Body of pancreas (tissue), 4 donors: Measurements from ENCODE around the gene ODF2. TPM values are rescaled to one million over a fixed set of nuclear protein-coding genes. Genes with fewer than 3 reads are reported as not detected.
"Not testable (repeated sequence)": the region's sequence is repeated elsewhere in the genome, so short reads cannot be mapped to it uniquely, and the experiment has no call there.

Experiments used
- ATAC-seq: fragments of 150-250 bp; one replicate; pipeline ENCODE4 v1.9.1; 2016
- DNase-seq, 4 donors: peaks; one replicate each; pipeline ENCODE4 v3.0.0-alpha.2; 2019
- H3K27ac ChIP-seq, 4 donors: fragments of 200-600 bp; sonication (generic); 1 replicate in 3 of 4; 2 replicates in 1 of 4; pipeline versions ENCODE4 v1.5.1 to v1.6.1; 2016 to 2019; ENCODE audit warnings: mild to moderate bottlenecking in 1 of 4, mixed read lengths in 1 of 4, moderate library complexity in 1 of 4
- H3K27me3 ChIP-seq, 2 donors: fragments of 200-600 bp; sonication (generic); one replicate each; pipeline ENCODE4 v1.6.0; 2016; ENCODE audit warnings: mild to moderate bottlenecking in 1 of 2
- H3K36me3 ChIP-seq, 2 donors: fragments of 200-600 bp; sonication (generic); replicated peaks in 1 of 2; 2 replicates each; pipeline ENCODE4 v1.5.1; 2016; ENCODE audit warnings: low read depth in 2 of 2; ENCODE audit not compliant: insufficient read depth in 1 of 2
- H3K4me1 ChIP-seq: fragments of 200-600 bp; sonication (generic); one replicate; pipeline ENCODE4 v1.6.0; 2016
- H3K4me3 ChIP-seq, 2 donors: fragments of 200-600 bp; sonication (generic); 1 replicate in 1 of 2; 2 replicates in 1 of 2; pipeline ENCODE4 v1.5.1; 2016 to 2019
- H3K9me3 ChIP-seq, 3 donors: fragments of 200-600 bp; sonication (generic); 1 replicate in 2 of 3; 2 replicates in 1 of 3; pipeline ENCODE4 v1.5.1; 2016
- POLR2A ChIP-seq, 3 donors: fragments of 450-650 bp; IDR thresholded peaks; one replicate each; pipeline ENCODE4 v1.6.1; 2016; ENCODE audit warnings: antibody characterized with exemption in 3 of 3, mild to moderate bottlenecking in 2 of 3
- WGBS, 2 donors: methylation state at CpG; one replicate each; pipeline ENCODE4 v1.1.5; 2017; 5-methylcytosine and 5-hydroxymethylcytosine counted together
- intact Hi-C: fragments of 100-400 bp; cut with DNase I; formaldehyde crosslinking; loops from one replicate; pipeline ENCODE4 v1.15.1; 2023
- total RNA-seq, 2 donors: library from RNA; depleted of rRNA; stranded (reverse); fragments of >200 nt; gene quantifications; one replicate each; pipeline ENCODE4 v1.1.0, GENCODE V29; 2016
- TF ChIP-seq, protein P1 (sequence below), 7 experiments: fragments of 450-650 bp in 4 of 7; fragments of 200-600 bp in 3 of 7; sonication (generic) in 3 of 7; IDR thresholded peaks; one replicate each; pipeline ENCODE4 v1.5.1; 2016 to 2019; ENCODE audit warnings: antibody characterized with exemption in 7 of 7

Gene ODF2
- total RNA-seq, 2 donors from 2014 or later = 14.3 to 23.4 TPM

DNA sequence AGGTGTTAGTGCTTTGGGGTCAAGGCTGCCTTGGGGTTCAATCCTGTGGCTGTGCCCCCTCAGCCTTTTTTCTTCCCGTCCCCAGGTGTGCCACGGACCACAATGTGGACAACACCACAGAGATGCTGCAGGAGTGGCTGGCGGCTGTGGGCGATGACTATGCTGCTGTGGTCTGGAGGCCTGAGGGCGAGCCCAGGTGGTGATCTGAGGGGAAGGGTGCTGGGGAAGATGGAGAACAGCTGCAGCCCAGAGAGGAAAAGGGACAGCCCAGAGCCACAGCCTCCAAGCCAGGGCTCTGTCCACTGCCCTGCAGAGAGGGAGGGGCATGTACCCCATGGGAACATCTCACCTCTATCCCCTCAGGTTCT lies 33.0 kb upstream of the ODF2 start:
- Histone ChIP-seq H3K36me3 (no peaks in the 10 kb centered on the region), H3K27me3 (no peaks in the 10 kb centered on the region), H3K27ac (no peak overlapping the region), H3K4me3 (no peak overlapping the region), H3K9me3 (no peaks in the 10 kb centered on the region), H3K4me1 (peaks cover 21% of the 10 kb centered on the region)
- intact Hi-C loops = no loop called here
- TF ChIP-seq, protein P1, sequence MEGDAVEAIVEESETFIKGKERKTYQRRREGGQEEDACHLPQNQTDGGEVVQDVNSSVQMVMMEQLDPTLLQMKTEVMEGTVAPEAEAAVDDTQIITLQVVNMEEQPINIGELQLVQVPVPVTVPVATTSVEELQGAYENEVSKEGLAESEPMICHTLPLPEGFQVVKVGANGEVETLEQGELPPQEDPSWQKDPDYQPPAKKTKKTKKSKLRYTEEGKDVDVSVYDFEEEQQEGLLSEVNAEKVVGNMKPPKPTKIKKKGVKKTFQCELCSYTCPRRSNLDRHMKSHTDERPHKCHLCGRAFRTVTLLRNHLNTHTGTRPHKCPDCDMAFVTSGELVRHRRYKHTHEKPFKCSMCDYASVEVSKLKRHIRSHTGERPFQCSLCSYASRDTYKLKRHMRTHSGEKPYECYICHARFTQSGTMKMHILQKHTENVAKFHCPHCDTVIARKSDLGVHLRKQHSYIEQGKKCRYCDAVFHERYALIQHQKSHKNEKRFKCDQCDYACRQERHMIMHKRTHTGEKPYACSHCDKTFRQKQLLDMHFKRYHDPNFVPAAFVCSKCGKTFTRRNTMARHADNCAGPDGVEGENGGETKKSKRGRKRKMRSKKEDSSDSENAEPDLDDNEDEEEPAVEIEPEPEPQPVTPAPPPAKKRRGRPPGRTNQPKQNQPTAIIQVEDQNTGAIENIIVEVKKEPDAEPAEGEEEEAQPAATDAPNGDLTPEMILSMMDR (IDR thresholded peaks at IDR 0.05) = no peak
- no peak for TF ChIP-seq POLR2A (IDR thresholded peaks at IDR 0.05)
- 89 to 92% methylated on average over 4 to 5 of the region's 5 CpGs for WGBS, 2 donors
- ATAC-seq (no peak), DNase-seq (no peak)

DNA sequence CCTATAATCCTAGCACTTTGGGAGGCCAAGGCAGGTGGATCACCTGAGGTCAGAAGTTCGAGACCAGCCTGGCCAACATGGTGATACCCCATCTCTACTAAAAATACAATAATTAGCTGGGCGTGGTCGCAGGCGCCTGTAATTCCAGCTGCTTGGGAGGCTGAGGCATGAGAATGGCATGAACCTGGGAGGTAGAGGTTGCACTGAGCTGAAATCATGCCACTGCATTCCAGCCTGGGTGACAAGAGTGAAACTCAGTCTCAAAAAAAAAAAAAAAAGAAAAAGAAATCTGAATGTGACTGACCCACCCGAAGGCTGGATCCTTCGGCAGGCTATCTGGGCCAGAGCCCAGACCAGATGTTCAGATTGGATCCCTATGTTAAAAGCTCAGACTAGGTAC lies 32.5 kb upstream of the ODF2 start:
- H3K4me1 ChIP-seq = peaks cover 21% of the 10 kb centered on the region
- H3K27me3 ChIP-seq, H3K27ac ChIP-seq, ATAC-seq, H3K36me3 ChIP-seq, H3K9me3 ChIP-seq, H3K4me3 ChIP-seq, DNase-seq, intact Hi-C loops: not testable (repeated sequence)
- WGBS, 2 donors = 81 to 92% methylated on average over 6 of the region's 6 CpGs

DNA sequence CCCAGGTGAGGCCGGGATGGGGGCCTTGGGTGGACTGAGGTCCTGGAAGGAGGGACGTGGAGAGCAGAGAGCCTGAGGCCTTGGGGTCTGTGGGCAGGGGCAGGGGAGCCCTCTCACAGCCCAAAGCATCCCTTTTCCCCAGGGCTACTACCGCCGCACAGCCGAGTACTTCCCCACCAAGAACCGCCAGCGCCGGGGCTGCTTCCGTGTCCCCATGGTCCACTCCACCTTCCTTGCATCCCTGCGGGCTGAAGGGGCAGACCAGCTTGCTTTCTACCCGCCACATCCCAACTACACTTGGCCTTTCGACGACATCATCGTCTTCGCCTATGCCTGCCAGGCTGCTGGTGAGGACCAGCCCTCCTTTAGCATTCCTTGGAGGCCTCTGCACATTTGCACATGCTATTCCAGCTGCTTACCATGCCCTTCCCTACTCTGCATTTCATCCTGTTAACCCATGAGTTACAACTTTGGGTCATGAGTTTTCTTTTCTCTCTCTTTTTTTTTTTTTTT lies 31.5 kb upstream of the ODF2 start:
- intact Hi-C loops = no loop called here
- no peak for DNase-seq
- Histone ChIP-seq H3K36me3 (no peaks in the 10 kb centered on the region), H3K4me3 (no peak overlapping the region), H3K9me3 (no peaks in the 10 kb centered on the region), H3K27me3 (no peaks in the 10 kb centered on the region), H3K4me1 (peaks cover 15% of the 10 kb centered on the region), H3K27ac (no peak overlapping the region)
- WGBS, 2 donors = 89 to 94% methylated on average over 14 to 15 of the region's 15 CpGs
- TF ChIP-seq, protein P1 (IDR thresholded peaks at IDR 0.05) = no peak
- no peak for TF ChIP-seq POLR2A (IDR thresholded peaks at IDR 0.05)
- no peak for ATAC-seq

DNA sequence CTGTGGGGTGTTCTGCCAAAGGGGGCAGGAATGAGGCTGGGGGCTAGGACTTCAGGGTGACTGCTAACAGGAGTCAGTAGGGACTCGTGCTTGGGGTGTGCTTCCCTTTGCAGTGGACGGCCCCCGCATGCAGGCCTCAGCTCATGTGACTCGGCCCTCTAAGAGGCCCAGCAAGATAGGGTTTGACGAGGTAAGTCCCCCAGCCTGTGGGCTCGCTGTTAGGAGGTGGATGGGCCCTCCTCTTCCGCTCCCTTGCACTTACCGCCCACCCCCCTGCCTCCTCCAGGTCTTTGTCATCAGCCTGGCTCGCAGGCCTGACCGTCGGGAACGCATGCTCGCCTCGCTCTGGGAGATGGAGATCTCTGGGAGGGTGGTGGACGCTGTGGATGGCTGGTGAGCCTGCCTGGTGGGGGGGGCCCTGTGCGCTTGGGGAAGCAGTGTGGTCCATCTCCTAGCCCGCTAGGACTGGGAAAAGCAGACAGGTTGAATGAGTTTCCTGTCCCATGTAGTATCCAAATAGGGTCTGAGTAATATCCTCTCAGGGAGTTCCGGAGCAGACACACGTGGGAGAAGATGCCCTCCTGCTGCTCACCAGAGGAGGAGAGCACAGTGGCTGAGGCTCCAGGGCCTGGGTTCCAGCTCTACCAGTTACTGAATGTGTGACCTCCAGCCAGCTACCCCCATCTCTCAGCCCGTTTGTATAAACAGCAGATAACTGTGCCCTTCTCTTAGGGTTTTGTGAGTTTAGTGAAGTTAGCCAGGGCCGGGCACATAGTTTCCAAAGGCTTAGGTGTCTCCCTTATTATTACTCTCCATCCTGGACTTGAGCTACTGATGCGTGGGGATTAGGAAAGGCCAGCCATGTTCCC lies 26.9 kb upstream of the ODF2 start:
- DNase-seq = no peak
- no peak for ATAC-seq
- no peaks in the 10 kb centered on the region for H3K27me3 ChIP-seq
- H3K36me3 ChIP-seq = no peaks in the 10 kb centered on the region
- WGBS, 2 donors = 83 to 91% methylated on average over 14 to 22 of the region's 22 CpGs
- H3K27ac ChIP-seq = no peak overlapping the region
- no peaks in the 10 kb centered on the region for H3K4me1 ChIP-seq
- TF ChIP-seq POLR2A (IDR thresholded peaks at IDR 0.05) = no peak
- TF ChIP-seq, protein P1 (IDR thresholded peaks at IDR 0.05) = no peak
- intact Hi-C loops = no loop called here
- H3K9me3 ChIP-seq = no peaks in the 10 kb centered on the region
- no peak overlapping the region for H3K4me3 ChIP-seq

DNA sequence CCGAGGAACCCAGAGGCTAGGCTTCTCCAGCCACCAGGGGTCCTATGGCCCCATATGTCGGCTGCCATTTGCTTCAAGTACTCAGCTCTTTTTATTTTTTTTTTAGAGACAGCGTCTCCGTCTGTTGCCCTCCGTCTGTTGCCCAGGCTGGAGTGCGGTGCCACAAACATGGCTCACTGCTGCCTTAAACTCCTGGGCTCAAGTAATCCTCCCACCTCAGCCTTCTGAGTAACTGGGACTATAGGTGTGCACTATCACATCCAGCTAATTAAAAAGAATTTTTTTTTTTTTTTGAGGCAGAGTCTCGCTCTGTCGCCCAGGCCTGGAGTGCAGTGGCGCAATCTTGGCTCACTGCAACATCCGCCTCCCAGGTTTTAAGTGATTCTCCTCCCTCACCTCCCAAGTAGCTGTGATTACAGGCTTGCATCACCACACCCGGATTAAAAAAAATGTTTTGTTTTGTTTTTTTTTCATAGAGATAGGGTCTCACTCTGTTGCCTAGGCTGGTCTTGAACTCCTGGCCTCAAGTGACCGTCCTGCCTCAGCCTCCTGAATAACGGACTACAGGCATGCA lies 26.2 kb upstream of the ODF2 start:
- no peaks in the 10 kb centered on the region for H3K4me1 ChIP-seq
- H3K4me3 ChIP-seq = no peak overlapping the region
- ATAC-seq (no peak), DNase-seq (no peak)
- TF ChIP-seq, protein P1 (IDR thresholded peaks at IDR 0.05) = no peak
- TF ChIP-seq POLR2A (IDR thresholded peaks at IDR 0.05) = no peak
- 90 to 96% methylated on average over 13 of the region's 13 CpGs for WGBS, 2 donors
- no peaks in the 10 kb centered on the region for H3K36me3 ChIP-seq
- H3K9me3 ChIP-seq = no peaks in the 10 kb centered on the region
- H3K27ac ChIP-seq = no peak overlapping the region
- intact Hi-C loops = no loop called here
- H3K27me3 ChIP-seq = no peaks in the 10 kb centered on the region
